CD8-positive, alpha-beta memory T cell (primary cell): ENCODE data around the gene CDC42EP1. TPM values are rescaled to one million over a fixed set of nuclear protein-coding genes. Genes with fewer than 3 reads are reported as not detected.
"Not testable (repeated sequence)": the region's sequence is repeated elsewhere in the genome, so short reads cannot be mapped to it uniquely, and the experiment has no call there.

Experiments
- CTCF ChIA-PET: fragments of 350-600 bp; sonication (Branson Sonifier 250); formaldehyde crosslinking; loops from one replicate; lab custom pipeline; 2021; ENCODE audit warnings: antibody characterized with exemption; lab: Charles Lee
- POLR2A ChIA-PET: fragments of 350-600 bp; sonication (Branson Sonifier 250); formaldehyde crosslinking; loops from one replicate; lab custom pipeline; 2021; ENCODE audit warnings: antibody characterized with exemption; lab: Charles Lee
- DNase-seq, 5 donors: peaks; one replicate each; pipeline versions ENCODE4 v3.0.0 to v3.0.0-alpha.2; 2020 to 2022; ENCODE audit warnings: mixed read lengths in 1 of 5
- H3K27ac ChIP-seq: one replicate; pipeline ENCODE4 v1.7.0; 2013; ENCODE audit warnings: low read depth, mild to moderate bottlenecking, low read length, moderate library complexity
- H3K27me3 ChIP-seq: 2 replicates; pipeline ENCODE4 v1.7.0; 2013; ENCODE audit warnings: low read length, mild to moderate bottlenecking; ENCODE audit not compliant: insufficient read depth, poor library complexity, severe bottlenecking
- H3K36me3 ChIP-seq: 2 replicates; pipeline ENCODE4 v1.7.0; 2013; ENCODE audit warnings: mild to moderate bottlenecking, low read length, moderate library complexity; ENCODE audit not compliant: insufficient read depth
- H3K4me1 ChIP-seq: 2 replicates; pipeline ENCODE4 v1.7.0; 2013; ENCODE audit warnings: mild to moderate bottlenecking, low read length, moderate library complexity; ENCODE audit not compliant: insufficient read depth
- H3K4me3 ChIP-seq: 2 replicates; pipeline ENCODE4 v1.7.0; 2013; ENCODE audit warnings: mild to moderate bottlenecking, low read length
- H3K9me3 ChIP-seq: 2 replicates; pipeline ENCODE4 v1.7.0; 2013; ENCODE audit warnings: mild to moderate bottlenecking, low read length
- H3K27ac Mint-ChIP-seq, 8 donors: one replicate each; pipeline ENCODE4 v1.8.0; 2020 to 2021; ENCODE audit warnings: mixed read lengths in 8 of 8, mild to moderate bottlenecking in 6 of 8, inconsistent platforms in 3 of 8, moderate library complexity in 3 of 8
- H3K27me3 Mint-ChIP-seq, 2 donors: one replicate each; pipeline ENCODE4 v1.8.0; 2020 to 2021; ENCODE audit warnings: mixed read lengths in 2 of 2, mild to moderate bottlenecking in 1 of 2, moderate library complexity in 1 of 2
- H3K36me3 Mint-ChIP-seq, 3 donors: one replicate each; pipeline ENCODE4 v1.8.0; 2020 to 2021; ENCODE audit warnings: mixed read lengths in 3 of 3, inconsistent platforms in 1 of 3, mild to moderate bottlenecking in 1 of 3
- H3K4me1 Mint-ChIP-seq, 3 donors: one replicate each; pipeline ENCODE4 v1.8.0; 2020 to 2021; ENCODE audit warnings: mixed read lengths in 3 of 3, inconsistent platforms in 1 of 3, mild to moderate bottlenecking in 1 of 3
- H3K4me3 Mint-ChIP-seq, 7 donors: one replicate each; pipeline ENCODE4 v1.8.0; 2020 to 2021; ENCODE audit warnings: mixed read lengths in 7 of 7, mild to moderate bottlenecking in 6 of 7, moderate library complexity in 4 of 7, inconsistent platforms in 2 of 7
- H3K9me3 Mint-ChIP-seq, 5 donors: one replicate each; pipeline ENCODE4 v1.8.0; 2020 to 2022; ENCODE audit warnings: mixed read lengths in 5 of 5, mild to moderate bottlenecking in 3 of 5, moderate library complexity in 2 of 5, inconsistent platforms in 1 of 5
- polyA plus RNA-seq: library from polyadenylated mRNA; unstranded; fragments of 300-500 nt; fragmentation: Illumina TruSeq; gene quantifications from one replicate; pipeline ENCODE4 v1.2.3, GENCODE V29; 2021
- total RNA-seq, 2 experiments: library from RNA; stranded (reverse); gene quantifications; one replicate each; pipeline ENCODE4 v1.2.3, GENCODE V29; 2021

Gene CDC42EP1
- total and polyA plus RNA-seq, 3 experiments from 2014 or later = 0.13 to 0.31 TPM; not detected in 1

- H3K27me3 ChIP-seq = peaks cover 12% of the 10 kb centered on the region
- POLR2A ChIA-PET = no interaction called here
- Mint-ChIP-seq H3K27me3 (peaks cover 27 to 47% of the 10 kb centered on the region in 2 donors), H3K4me3 (no peak overlapping the region), H3K9me3 (no peaks in the 10 kb centered on the region), H3K27ac (peak overlapping the region in 1 of 8 donors; percentile 22), H3K36me3 (no peaks in the 10 kb centered on the region), H3K4me1 (peaks cover 0 to 6% (median 5%) of the 10 kb centered on the region in 3 donors)
- no peaks in the 10 kb centered on the region for H3K36me3 ChIP-seq
- H3K4me1 ChIP-seq = peaks cover 6% of the 10 kb centered on the region
- DNase-seq = no peak
- H3K4me3 ChIP-seq = no peak overlapping the region
- H3K9me3 ChIP-seq = no peaks in the 10 kb centered on the region
- H3K27ac ChIP-seq = no peak overlapping the region
- CTCF ChIA-PET = no interaction called here
Measured at GRCh38 chr22:37526376-37526775, 33.9 kb upstream of the CDC42EP1 start.

DNA sequence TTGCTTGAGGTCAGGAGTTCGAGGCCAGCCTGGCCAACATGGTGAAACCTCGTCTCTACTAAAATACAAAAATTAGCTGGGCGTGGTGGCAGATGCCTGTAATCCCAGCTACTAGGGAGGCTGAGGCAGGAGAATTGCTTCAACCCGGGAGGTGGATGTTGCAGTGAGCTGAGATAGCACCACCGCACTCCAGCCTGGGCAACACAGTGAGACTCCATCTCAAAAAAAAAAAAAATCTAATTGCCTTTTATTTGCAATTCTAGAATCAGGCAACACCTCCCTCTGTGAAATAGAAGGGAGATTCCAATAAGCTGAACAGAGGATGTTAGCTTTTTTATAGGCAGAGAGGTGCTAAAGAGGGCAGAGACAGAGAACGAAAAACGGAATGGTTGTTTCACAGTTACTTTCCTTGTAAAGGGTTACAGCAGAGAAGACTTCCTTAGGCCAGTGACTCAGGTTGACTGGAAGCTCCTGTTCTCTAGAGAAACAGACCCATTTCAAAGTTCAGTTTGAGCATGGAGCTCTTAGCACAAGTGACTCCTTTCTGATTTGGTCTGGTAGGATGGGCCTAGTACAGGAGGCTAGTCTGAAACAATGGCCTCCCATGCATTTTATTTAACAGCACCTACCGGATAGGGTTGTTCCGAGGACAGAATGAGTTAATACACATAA, 33.1 kb upstream of the CDC42EP1 start:
- H3K27ac ChIP-seq, H3K4me3 Mint-ChIP-seq, POLR2A ChIA-PET, H3K27me3 ChIP-seq, H3K9me3 Mint-ChIP-seq, H3K4me1 ChIP-seq, DNase-seq, H3K9me3 ChIP-seq, H3K4me1 Mint-ChIP-seq, H3K4me3 ChIP-seq, H3K36me3 Mint-ChIP-seq, H3K36me3 ChIP-seq: not testable (repeated sequence)
- CTCF ChIA-PET = interaction anchor here (1.1 to 3.7 kb wide), 2 partner anchors 12 to 40 kb away, joined by 8 to 20 read pairs; no protein-coding TSS in a partner anchor
- Mint-ChIP-seq H3K27ac (peak overlapping the region in 1 of 8 donors; percentile 15), H3K27me3 (peaks cover 25 to 41% of the 10 kb centered on the region in 2 donors)

DNA sequence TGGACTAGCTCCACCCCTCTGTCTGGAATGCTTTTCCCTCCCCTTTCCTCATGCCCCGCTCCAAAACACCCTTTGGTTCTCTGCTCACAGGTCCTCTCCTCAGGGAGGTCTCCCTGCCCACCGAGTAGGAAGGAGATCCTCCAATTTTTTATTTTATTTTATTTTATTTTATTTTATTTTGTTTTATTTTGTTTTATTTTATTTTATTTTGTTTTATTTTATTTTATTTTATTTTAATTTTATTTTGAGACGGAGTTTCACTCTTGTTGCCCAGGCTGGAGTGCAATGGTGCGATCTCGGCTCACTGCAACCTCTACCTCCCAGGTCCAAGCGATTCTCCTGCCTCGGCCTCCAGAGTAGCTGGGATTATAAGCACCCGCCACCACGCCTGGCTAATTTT, 32.3 kb upstream of the CDC42EP1 start:
- H3K4me1 Mint-ChIP-seq, H3K4me3 Mint-ChIP-seq, H3K36me3 ChIP-seq, H3K27ac Mint-ChIP-seq, H3K27ac ChIP-seq, H3K9me3 Mint-ChIP-seq, DNase-seq, H3K27me3 ChIP-seq, H3K4me3 ChIP-seq, H3K36me3 Mint-ChIP-seq, POLR2A ChIA-PET, H3K4me1 ChIP-seq, H3K9me3 ChIP-seq: not testable (repeated sequence)
- H3K27me3 Mint-ChIP-seq = peaks cover 18 to 33% of the 10 kb centered on the region in 2 donors
- CTCF ChIA-PET = interaction anchor here (1.1 to 3.7 kb wide), 2 partner anchors 11 to 39 kb away, joined by 8 to 20 read pairs; no protein-coding TSS in a partner anchor

GRCh38 chr22:37529652-37530345, 30.5 kb upstream of the CDC42EP1 start:
- no peak for DNase-seq
- peaks cover 15 to 31% of the 10 kb centered on the region in 2 donors for H3K27me3 Mint-ChIP-seq
- H3K9me3 Mint-ChIP-seq = no peaks in the 10 kb centered on the region
- H3K4me1 Mint-ChIP-seq = peaks cover 0 to 17% (median 5%) of the 10 kb centered on the region in 3 donors
- no peak overlapping the region for H3K4me3 ChIP-seq
- no peaks in the 10 kb centered on the region for H3K36me3 Mint-ChIP-seq
- no peak overlapping the region for H3K27ac ChIP-seq
- ChIA-PET POLR2A (no interaction called here), CTCF (interaction anchor here (0.9 to 3.7 kb wide), 3 partner anchors 9 to 57 kb away, joined by 4 to 20 read pairs (median 4); no protein-coding TSS in a partner anchor)
- no peak overlapping the region for H3K27ac Mint-ChIP-seq
- peaks cover 6% of the 10 kb centered on the region for H3K4me1 ChIP-seq
- H3K27me3 ChIP-seq = peaks cover 3% of the 10 kb centered on the region
- no peak overlapping the region for H3K4me3 Mint-ChIP-seq
- H3K9me3 ChIP-seq = no peaks in the 10 kb centered on the region
- H3K36me3 ChIP-seq = no peaks in the 10 kb centered on the region

DNA sequence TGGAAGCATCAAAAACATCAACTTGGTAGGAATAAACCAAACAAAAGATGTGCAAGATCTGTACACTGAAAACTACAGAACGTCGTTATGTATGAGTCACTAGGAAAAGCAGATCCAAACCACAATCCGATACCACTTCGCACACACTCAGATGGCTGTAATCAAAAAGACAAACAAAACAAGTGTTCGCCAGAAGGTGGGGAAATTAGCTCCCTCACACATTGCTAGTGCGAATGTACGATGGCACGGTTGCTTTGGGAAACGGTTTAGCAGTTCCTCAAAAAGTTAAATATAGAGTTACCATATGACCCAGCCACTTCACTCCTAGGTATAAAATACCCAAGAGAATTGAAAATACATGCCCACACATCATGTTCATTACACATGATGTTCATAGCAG, 26.3 kb upstream of the CDC42EP1 start:
- Mint-ChIP-seq H3K27ac (no peak overlapping the region), H3K9me3 (no peaks in the 10 kb centered on the region), H3K4me3 (no peak overlapping the region), H3K4me1 (peaks cover 10 to 30% (median 13%) of the 10 kb centered on the region in 3 donors), H3K36me3 (no peaks in the 10 kb centered on the region), H3K27me3 (peaks cover 7 to 23% of the 10 kb centered on the region in 2 donors)
- Histone ChIP-seq H3K27me3 (no peaks in the 10 kb centered on the region), H3K36me3 (no peaks in the 10 kb centered on the region), H3K9me3 (no peaks in the 10 kb centered on the region), H3K27ac (no peak overlapping the region), H3K4me1 (peaks cover 15% of the 10 kb centered on the region), H3K4me3 (no peak overlapping the region)
- POLR2A ChIA-PET = no interaction called here
- no peak for DNase-seq
- CTCF ChIA-PET = interaction anchor here (1.7 kb wide), 1 partner anchor 33 kb away, joined by 4 read pairs; no protein-coding TSS in a partner anchor

DNA sequence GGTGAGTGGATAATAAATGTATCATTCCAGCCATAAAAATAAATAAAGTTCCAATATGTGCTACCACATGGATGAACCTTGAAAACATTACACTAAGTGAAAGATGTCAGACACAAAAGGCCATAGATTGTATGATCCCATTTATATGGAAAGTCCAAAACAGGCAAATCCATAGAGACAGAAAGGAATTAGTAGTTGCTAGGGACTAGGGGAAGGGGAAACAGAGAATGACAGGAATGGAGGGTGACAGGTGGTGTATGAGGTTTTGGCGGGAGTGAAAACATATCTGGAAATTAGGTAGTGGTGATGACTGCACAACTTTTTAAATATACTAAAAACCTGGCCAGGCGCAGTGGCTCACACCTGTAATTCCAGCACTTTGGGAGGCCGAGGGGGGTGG, 25.8 kb upstream of the CDC42EP1 start:
- Histone ChIP-seq H3K27ac (no peak overlapping the region), H3K36me3 (no peaks in the 10 kb centered on the region), H3K9me3 (no peaks in the 10 kb centered on the region), H3K4me3 (no peak overlapping the region), H3K4me1 (peaks cover 18% of the 10 kb centered on the region), H3K27me3 (no peaks in the 10 kb centered on the region)
- H3K4me1 Mint-ChIP-seq = peaks cover 14 to 32% (median 16%) of the 10 kb centered on the region in 3 donors
- peaks cover 8 to 25% of the 10 kb centered on the region in 2 donors for H3K27me3 Mint-ChIP-seq
- CTCF ChIA-PET = interaction anchor here (1.7 kb wide), 1 partner anchor 32 kb away, joined by 4 read pairs; no protein-coding TSS in a partner anchor
- H3K4me3 Mint-ChIP-seq = no peak overlapping the region
- H3K36me3 Mint-ChIP-seq = no peaks in the 10 kb centered on the region
- peak overlapping the region in 1 of 8 donors; percentile 74 for H3K27ac Mint-ChIP-seq
- POLR2A ChIA-PET = no interaction called here
- no peak for DNase-seq
- no peaks in the 10 kb centered on the region for H3K9me3 Mint-ChIP-seq

DNA sequence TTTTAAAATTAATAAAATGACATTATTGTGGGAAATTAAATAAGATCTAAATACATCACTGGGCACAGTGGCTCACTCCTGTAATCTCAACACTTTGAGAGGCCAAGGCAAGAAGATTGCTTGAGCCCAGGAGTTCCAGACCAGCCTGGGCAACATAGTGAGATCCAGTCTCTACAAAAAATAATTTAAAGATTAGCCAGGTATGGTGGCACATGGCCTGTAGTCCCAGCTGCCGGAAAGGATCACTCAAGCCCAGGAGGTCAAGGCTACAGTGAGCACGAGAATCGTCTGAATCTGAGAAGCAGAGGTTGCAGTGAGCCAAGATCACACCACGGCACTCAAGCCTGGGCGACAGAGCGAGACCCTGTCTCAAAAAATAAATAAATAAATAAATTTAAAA, 25.1 kb upstream of the CDC42EP1 start:
- H3K36me3 Mint-ChIP-seq = no peaks in the 10 kb centered on the region
- H3K4me1 Mint-ChIP-seq = peaks cover 14 to 30% (median 18%) of the 10 kb centered on the region in 3 donors
- Histone ChIP-seq H3K36me3 (no peaks in the 10 kb centered on the region), H3K27ac (no peak overlapping the region), H3K4me1 (peaks cover 13% of the 10 kb centered on the region), H3K9me3 (no peaks in the 10 kb centered on the region), H3K4me3 (no peak overlapping the region), H3K27me3 (no peaks in the 10 kb centered on the region)
- peaks cover 10 to 31% of the 10 kb centered on the region in 2 donors for H3K27me3 Mint-ChIP-seq
- no peaks in the 10 kb centered on the region for H3K9me3 Mint-ChIP-seq
- DNase-seq = no peak
- CTCF ChIA-PET = interaction anchor here (1.5 to 1.7 kb wide), 2 partner anchors 32 to 57 kb away, joined by 3 to 4 read pairs; no protein-coding TSS in a partner anchor
- no peak overlapping the region for H3K4me3 Mint-ChIP-seq
- no peak overlapping the region for H3K27ac Mint-ChIP-seq
- POLR2A ChIA-PET = no interaction called here
